SKM-1 (cell line): ENCODE data around the gene POU2F1.

Experiments used
- DNase-seq: peaks from one replicate; lab custom pipeline; 2025; ENCODE audit not compliant: unreplicated experiment; lab: John Stamatoyannopoulos, UW

The POU2F1 gene

GRCh38 chr1:167220537-167221125 is at the start of gene POU2F1:
POU2F1 (plus strand) TSS chr1:167220886; CDS start chr1:167220898, 12 bp downstream.
- peak; percentile 100 for DNase-seq

DNA sequence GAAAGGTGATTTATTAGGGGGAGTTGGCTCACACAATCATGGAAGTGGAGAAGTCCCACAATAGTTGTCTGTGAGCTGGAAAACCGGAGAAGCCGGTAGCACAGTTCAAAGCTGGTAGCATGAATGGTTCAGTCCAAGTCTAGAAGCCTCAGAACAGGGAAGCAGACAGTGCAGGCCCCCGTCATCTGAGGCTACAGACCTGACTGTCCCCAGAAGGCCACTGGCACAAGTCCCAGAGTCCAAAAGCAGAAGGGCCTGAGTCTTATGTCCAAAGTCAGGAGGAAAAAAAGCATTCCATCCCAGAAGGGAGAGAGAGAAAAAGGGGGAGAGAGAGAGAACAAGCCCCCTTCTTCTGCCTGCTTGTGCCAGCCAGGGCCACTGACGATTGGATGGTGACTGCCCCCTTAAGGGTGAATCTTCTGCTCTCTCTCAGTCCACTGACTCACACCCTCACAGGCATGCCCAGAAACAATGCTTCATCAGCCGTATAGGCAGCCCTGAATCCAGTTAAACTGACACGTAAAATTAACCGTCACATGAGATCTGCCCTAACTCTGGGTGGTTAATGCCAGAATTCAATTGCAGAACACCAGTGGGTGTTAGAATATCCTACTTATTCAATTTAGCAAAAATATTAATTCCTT is 49.3 kb upstream of the POU2F1 start:
- no peak for DNase-seq

DNA sequence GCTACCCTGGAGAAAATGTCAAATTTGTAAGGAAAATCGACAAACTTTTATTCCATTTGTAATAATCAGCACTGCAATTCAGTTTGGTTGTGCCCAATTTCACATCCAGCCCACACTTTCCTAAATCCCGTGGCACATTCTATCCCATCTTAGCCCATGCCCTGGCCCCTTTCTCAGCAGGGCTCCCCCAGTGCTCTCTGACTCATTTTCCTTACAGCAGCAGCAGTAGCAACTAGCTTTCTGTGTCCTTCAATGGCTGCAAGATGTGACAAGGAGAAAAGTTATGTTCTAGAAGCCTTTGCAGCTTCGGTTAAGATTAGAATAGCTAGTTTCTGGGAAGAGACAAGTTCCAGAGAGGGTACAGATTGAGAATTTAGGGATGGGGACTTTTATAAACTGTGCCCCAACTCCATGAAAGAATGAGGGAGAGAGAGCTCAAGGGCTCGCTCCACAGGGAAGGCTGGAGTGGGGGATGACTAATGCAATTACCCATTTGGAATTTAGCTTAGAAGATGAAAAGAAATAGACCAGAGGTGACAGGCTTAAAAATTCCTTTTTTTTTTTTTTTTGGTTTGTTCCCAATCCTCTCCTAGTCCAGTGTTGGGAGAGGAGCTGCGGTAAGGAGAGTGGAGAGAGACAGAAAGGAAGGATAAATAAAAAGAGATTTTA is 47.0 kb upstream of the POU2F1 start:
- no peak for DNase-seq

GRCh38 chr1:167175901-167176300 is 44.8 kb upstream of the POU2F1 start:
- no peak for DNase-seq

- no peak for DNase-seq
Measured at GRCh38 chr1:167178831-167179230, 41.9 kb upstream of the POU2F1 start.

GRCh38 chr1:167182571-167183320 is 37.9 kb upstream of the POU2F1 start:
- no peak for DNase-seq

DNA sequence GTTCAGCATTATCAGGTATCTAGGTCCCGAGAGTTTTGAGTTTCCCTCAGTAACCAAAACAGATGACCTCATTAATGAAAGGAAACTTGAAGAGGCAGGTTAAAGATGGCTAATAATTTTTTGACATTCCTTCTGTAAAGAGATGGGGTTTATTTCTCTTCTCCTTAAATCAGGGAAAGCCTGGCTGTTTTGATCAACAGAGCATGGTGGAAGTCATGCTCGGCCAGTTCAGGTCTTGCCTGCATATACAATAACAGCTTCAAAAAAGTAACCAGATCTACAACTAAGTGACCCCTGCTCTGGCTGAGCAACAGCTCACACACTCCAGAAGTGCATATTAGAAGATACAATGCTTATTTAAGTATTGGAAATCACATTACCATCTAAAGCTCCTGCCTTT is 36.6 kb upstream of the POU2F1 start:
- DNase-seq, result no peak

DNA sequence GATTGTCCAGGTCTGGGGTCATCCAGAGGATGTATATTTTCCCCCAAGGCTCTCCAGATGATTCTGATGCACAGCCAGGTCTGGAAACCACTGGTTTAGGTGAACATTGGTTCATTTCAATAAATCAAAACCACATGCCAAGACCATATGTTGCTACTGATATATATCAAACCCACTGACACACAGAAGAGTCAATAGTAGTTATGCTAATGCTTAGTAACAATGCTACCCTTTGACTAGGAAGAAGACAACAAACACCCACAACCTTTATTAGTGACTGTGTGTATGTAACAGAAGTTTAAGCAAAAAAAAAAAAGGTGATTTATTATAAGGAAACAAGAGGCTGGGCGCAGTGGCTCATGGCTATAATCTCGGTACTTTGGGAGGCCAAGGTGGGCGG is 35.6 kb upstream of the POU2F1 start:
- DNase-seq, result no peak

- no peak for DNase-seq
Measured at GRCh38 chr1:167185974-167186657, 34.6 kb upstream of the POU2F1 start.

DNA sequence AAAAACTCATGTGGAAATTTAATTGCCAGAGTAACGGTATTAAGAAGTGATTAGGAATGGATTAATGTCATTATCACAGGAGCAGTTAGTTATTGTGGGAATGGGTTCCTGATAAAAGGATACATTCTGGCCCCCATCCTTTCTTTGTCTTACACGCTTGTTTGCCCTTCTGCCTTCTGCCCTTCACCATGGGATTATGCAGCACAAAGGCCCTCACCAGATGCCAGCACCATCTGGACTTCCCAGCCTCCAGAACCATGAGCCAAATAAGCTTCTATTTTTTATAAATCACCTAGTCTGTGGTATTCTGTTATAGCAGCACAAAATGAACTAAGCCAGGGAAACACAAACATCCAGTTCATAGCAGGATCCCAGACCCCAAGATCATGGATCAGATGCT is 33.9 kb upstream of the POU2F1 start:
- no peak for DNase-seq

DNA sequence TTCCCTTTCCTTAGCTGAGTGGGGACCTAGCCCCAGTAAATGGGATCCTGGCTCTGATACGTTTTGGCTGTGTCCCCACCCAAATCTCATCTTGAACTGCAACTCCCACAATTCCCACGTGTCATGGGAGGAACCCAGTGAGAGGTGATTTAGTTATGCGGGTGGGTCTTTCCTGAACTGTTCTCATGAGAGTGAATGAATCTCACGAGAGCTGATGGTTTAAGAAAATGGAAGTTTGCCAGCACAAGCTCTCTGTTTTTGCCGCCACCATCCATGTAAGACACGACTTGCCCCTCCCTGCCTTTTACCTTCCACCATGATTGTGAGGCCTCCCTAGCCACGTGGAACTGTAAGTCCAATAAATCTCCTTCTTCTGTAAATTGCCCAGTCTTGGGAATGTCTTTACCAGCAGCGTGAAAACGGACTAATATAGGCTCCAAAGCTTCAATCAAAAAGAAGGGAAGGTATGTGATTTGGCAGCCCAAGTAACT is 29.9 kb upstream of the POU2F1 start:
- no peak for DNase-seq

GRCh38 chr1:167191958-167192357 is 28.7 kb upstream of the POU2F1 start:
- DNase-seq, result no peak

DNA sequence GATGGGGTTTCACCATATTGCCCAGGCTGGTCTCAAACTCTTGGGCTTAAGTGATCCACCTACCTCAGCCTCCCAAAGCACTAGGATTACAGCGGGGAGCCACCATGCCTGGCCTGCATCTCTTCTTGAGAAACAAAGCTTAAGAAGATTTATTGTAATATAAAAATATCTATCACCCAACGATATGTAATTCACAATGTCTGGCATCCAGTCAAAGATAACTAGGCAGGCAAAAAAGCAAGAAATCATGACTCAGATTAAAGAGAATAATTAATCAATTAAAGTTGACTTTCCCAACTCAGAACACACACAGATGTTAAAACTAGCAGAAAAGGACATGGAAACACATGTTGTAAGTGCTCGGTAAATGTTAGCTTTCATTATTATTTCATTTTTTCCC is 26.5 kb upstream of the POU2F1 start:
- no peak for DNase-seq

GRCh38 chr1:167196166-167196565 is 24.5 kb upstream of the POU2F1 start:
- DNase-seq, result no peak

- DNase-seq, result no peak
Measured at GRCh38 chr1:167197236-167197635, 23.4 kb upstream of the POU2F1 start.

- no peak for DNase-seq
Measured at GRCh38 chr1:167197692-167198091, 23.0 kb upstream of the POU2F1 start.

DNA sequence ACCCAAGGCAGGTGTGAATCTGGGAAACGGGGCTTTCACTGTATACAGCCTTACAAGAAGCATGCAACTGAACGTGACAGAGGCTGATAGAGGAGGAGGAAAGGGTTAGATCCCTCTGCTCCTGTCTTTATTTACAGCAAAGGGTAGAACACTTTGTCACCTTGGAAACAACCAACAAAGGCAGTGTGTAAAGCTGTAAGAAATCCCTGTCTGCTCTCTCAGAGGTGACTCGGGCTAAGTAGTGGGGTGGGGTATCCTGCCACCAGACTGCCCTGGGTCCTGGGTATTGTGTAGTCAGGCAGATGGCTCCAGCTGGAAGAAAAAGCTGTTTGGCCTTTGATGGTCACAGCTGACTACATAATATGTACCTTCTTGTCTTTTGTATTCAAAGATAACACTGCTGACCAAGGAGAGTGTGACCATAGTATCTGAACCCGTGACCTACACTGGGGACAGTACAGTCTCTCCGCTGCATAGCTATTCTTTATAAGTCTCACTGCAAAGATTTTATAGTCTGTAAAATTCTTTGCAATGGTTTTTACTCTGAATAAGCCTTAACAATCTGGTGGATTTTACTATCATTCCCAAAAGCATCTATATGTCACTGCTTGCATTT is 22.1 kb upstream of the POU2F1 start:
- no peak for DNase-seq

DNA sequence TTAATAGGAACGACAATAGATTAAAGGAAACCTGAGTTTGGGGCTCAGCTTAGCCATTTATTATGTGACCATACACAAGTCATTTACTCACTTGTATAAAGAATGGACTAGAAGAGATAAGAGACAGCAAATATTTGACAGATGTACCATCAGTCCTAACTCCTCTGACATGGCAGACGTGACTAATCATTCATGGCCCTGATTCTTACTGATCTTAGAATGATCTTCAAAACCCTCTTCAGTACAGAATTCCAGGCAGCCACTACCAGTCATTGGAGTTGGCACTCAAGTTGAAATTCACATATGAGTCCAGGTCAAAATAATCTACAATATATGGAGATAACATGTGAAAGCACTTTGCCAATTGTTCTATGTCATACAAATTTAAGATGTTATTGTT is 21.0 kb upstream of the POU2F1 start:
- DNase-seq, result no peak

DNA sequence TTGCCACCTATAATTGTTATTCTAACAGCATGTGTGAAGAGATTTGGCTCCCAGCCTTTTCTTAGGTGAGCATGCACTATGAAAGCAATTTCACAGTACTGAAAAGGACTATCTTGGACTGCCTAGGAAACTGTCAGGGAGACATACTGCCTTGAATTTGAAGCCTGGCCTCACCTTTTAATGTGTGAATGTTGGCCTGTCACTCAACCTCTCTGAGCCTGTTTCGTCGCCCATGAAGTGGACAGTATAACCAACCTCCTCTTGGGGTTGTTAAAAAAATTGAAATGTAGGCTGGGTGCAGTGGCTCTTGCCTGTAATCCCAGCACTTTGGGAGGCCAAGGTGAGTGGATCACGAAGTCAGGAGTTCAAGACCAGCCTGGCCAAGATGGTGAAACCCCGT is 20.4 kb upstream of the POU2F1 start:
- no peak for DNase-seq

DNA sequence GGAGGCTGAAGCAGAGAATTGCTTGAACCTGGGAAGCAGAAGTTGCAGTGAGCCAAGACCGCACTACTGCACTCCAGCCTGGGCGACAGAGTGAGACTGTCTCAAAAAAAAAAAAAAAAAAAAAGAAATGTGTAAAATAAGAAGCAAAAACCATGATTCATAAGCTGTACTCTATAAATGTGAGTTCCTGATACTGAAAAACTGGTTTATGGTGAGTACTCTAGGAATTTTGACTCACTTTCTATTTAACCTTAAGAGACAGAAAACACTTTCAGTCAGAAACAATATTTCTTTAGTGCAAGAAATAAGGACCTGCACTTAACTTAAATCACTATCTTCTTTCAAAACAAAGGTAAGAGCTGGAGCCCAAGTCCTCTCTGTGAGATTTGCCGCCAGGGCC is 19.9 kb upstream of the POU2F1 start:
- DNase-seq, result no peak

DNA sequence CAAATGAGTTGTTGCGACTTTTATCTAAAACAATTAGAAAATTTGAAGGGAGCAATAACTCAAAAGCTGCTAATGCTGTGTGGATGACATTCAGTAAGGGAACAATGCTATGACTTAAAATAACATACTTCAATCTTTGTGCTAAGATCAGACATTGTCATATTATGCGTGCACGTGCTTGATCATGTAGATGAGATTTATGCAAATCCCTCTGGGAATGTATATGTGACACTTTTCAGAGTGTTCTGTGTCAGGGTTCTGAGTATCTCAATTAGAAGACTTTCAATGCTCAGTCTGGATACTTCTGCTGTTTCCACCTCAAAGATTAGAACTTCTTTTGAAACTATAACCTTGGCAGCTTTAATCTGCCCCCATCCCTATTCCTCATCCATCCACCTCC is 18.6 kb upstream of the POU2F1 start:
- no peak for DNase-seq
